ENCODE results near the gene UNC93A. TPM values are rescaled to one million over a fixed set of nuclear protein-coding genes. Genes with fewer than 3 reads are reported as not detected.

UNC93A gene
- polyA plus RNA-seq, 4 donors: 2.7 to 33.8 (median 18.0) TPM

GRCh38 chr6:167302074-167302473, 11.0 kb downstream of the UNC93A start:
- Histone ChIP-seq H3K4me1 (ENCODE audit: control insufficient read depth in 3 of 3, insufficient read depth in 2 of 3, low read depth in 1 of 3, low read length in 2 of 3) (no peaks in the 10 kb centered on the region), H3K27me3 (ENCODE audit: control insufficient read depth in 3 of 3, insufficient read depth in 3 of 3, low read length in 3 of 3) (no peaks in the 10 kb centered on the region), H3K27ac (ENCODE audit: low read depth in 1 of 3, low read length in 2 of 3) (no peak overlapping the region), H3K36me3 (ENCODE audit: control insufficient read depth in 3 of 3, insufficient read depth in 2 of 3, low read depth in 1 of 3, low read length in 3 of 3) (peaks cover 0 to 49% (median 0%) of the 10 kb centered on the region in 3 donors), H3K4me3 (ENCODE audit: low read depth in 1 of 3, low read length in 3 of 3) (no peak overlapping the region), H3K9me3 (ENCODE audit: control insufficient read depth in 2 of 2, insufficient read depth in 1 of 2, low read depth in 1 of 2, low read length in 1 of 2) (no peaks in the 10 kb centered on the region)
- DNase-seq (no peak), FAIRE-seq (no peak)
- 66 to 72% (median 69%) methylated on average over 9 of the region's 9 CpGs for WGBS, 3 donors

- Histone ChIP-seq H3K36me3 (ENCODE audit: control insufficient read depth in 3 of 3, insufficient read depth in 2 of 3, low read depth in 1 of 3, low read length in 3 of 3) (peaks cover 0 to 49% (median 0%) of the 10 kb centered on the region in 3 donors), H3K4me3 (ENCODE audit: low read depth in 1 of 3, low read length in 3 of 3) (no peak overlapping the region), H3K27ac (ENCODE audit: low read depth in 1 of 3, low read length in 2 of 3) (no peak overlapping the region), H3K9me3 (ENCODE audit: control insufficient read depth in 2 of 2, insufficient read depth in 1 of 2, low read depth in 1 of 2, low read length in 1 of 2) (no peaks in the 10 kb centered on the region), H3K27me3 (ENCODE audit: control insufficient read depth in 3 of 3, insufficient read depth in 3 of 3, low read length in 3 of 3) (no peaks in the 10 kb centered on the region), H3K4me1 (ENCODE audit: control insufficient read depth in 3 of 3, insufficient read depth in 2 of 3, low read depth in 1 of 3, low read length in 2 of 3) (no peaks in the 10 kb centered on the region)
- FAIRE-seq (no peak), DNase-seq (no peak)
- WGBS, 3 donors: 74 to 88% (median 84%) methylated on average over 13 of the region's 13 CpGs
Observed at GRCh38 chr6:167302796-167303195, 11.7 kb downstream of the UNC93A start.

- DNase-seq (no peak), FAIRE-seq (no peak)
- Histone ChIP-seq H3K4me1 (ENCODE audit: control insufficient read depth in 3 of 3, insufficient read depth in 2 of 3, low read depth in 1 of 3, low read length in 2 of 3) (peaks cover 0 to 10% (median 3%) of the 10 kb centered on the region in 3 donors), H3K9me3 (ENCODE audit: control insufficient read depth in 2 of 2, insufficient read depth in 1 of 2, low read depth in 1 of 2, low read length in 1 of 2) (no peaks in the 10 kb centered on the region), H3K27me3 (ENCODE audit: control insufficient read depth in 3 of 3, insufficient read depth in 3 of 3, low read length in 3 of 3) (no peaks in the 10 kb centered on the region), H3K36me3 (ENCODE audit: control insufficient read depth in 3 of 3, insufficient read depth in 2 of 3, low read depth in 1 of 3, low read length in 3 of 3) (peaks cover 0 to 47% (median 0%) of the 10 kb centered on the region in 3 donors), H3K4me3 (ENCODE audit: low read depth in 1 of 3, low read length in 3 of 3) (no peak overlapping the region), H3K27ac (ENCODE audit: low read depth in 1 of 3, low read length in 2 of 3) (no peak overlapping the region)
- WGBS, 3 donors: 84 to 91% (median 89%) methylated on average over 22 of the region's 22 CpGs
Observed at GRCh38 chr6:167303675-167304625, 12.8 kb downstream of the UNC93A start.

- Histone ChIP-seq H3K27ac (ENCODE audit: low read depth in 1 of 3, low read length in 2 of 3) (no peak overlapping the region), H3K9me3 (ENCODE audit: control insufficient read depth in 2 of 2, insufficient read depth in 1 of 2, low read depth in 1 of 2, low read length in 1 of 2) (no peaks in the 10 kb centered on the region), H3K27me3 (ENCODE audit: control insufficient read depth in 3 of 3, insufficient read depth in 3 of 3, low read length in 3 of 3) (no peaks in the 10 kb centered on the region), H3K36me3 (ENCODE audit: control insufficient read depth in 3 of 3, insufficient read depth in 2 of 3, low read depth in 1 of 3, low read length in 3 of 3) (peaks cover 0 to 38% (median 0%) of the 10 kb centered on the region in 3 donors), H3K4me1 (ENCODE audit: control insufficient read depth in 3 of 3, insufficient read depth in 2 of 3, low read depth in 1 of 3, low read length in 2 of 3) (peaks cover 0 to 17% (median 3%) of the 10 kb centered on the region in 3 donors), H3K4me3 (ENCODE audit: low read depth in 1 of 3, low read length in 3 of 3) (no peak overlapping the region)
- DNase-seq (no peak), FAIRE-seq (no peak)
- WGBS, 3 donors: 84 to 90% (median 84%) methylated on average over 2 of the region's 2 CpGs
Observed at GRCh38 chr6:167304912-167305311, 13.8 kb downstream of the UNC93A start.

GRCh38 chr6:167305796-167306195, 14.7 kb downstream of the UNC93A start:
- Histone ChIP-seq H3K36me3 (ENCODE audit: control insufficient read depth in 3 of 3, insufficient read depth in 2 of 3, low read depth in 1 of 3, low read length in 3 of 3) (peaks cover 0 to 32% (median 0%) of the 10 kb centered on the region in 3 donors), H3K9me3 (ENCODE audit: control insufficient read depth in 2 of 2, insufficient read depth in 1 of 2, low read depth in 1 of 2, low read length in 1 of 2) (no peaks in the 10 kb centered on the region), H3K27ac (ENCODE audit: low read depth in 1 of 3, low read length in 2 of 3) (no peak overlapping the region), H3K27me3 (ENCODE audit: control insufficient read depth in 3 of 3, insufficient read depth in 3 of 3, low read length in 3 of 3) (no peaks in the 10 kb centered on the region), H3K4me1 (ENCODE audit: control insufficient read depth in 3 of 3, insufficient read depth in 2 of 3, low read depth in 1 of 3, low read length in 2 of 3) (peaks cover 0 to 22% (median 3%) of the 10 kb centered on the region in 3 donors), H3K4me3 (ENCODE audit: low read depth in 1 of 3, low read length in 3 of 3) (no peak overlapping the region)
- FAIRE-seq (no peak), DNase-seq (no peak)
- 76 to 90% (median 84%) methylated on average over 18 of the region's 18 CpGs for WGBS, 3 donors

GRCh38 chr6:167306401-167306998, 15.4 kb downstream of the UNC93A start:
- Histone ChIP-seq H3K4me1 (ENCODE audit: control insufficient read depth in 3 of 3, insufficient read depth in 2 of 3, low read depth in 1 of 3, low read length in 2 of 3) (peaks cover 0 to 22% (median 3%) of the 10 kb centered on the region in 3 donors), H3K27ac (ENCODE audit: low read depth in 1 of 3, low read length in 2 of 3) (no peak overlapping the region), H3K27me3 (ENCODE audit: control insufficient read depth in 3 of 3, insufficient read depth in 3 of 3, low read length in 3 of 3) (no peaks in the 10 kb centered on the region), H3K4me3 (ENCODE audit: low read depth in 1 of 3, low read length in 3 of 3) (no peak overlapping the region), H3K9me3 (ENCODE audit: control insufficient read depth in 2 of 2, insufficient read depth in 1 of 2, low read depth in 1 of 2, low read length in 1 of 2) (no peaks in the 10 kb centered on the region), H3K36me3 (ENCODE audit: control insufficient read depth in 3 of 3, insufficient read depth in 2 of 3, low read depth in 1 of 3, low read length in 3 of 3) (peaks cover 0 to 30% (median 0%) of the 10 kb centered on the region in 3 donors)
- FAIRE-seq (no peak), DNase-seq (peak in 1 of 2 donors; percentile 28)
- 79 to 84% (median 82%) methylated on average over 15 of the region's 15 CpGs for WGBS, 3 donors

- FAIRE-seq (no peak), DNase-seq (no peak)
- Histone ChIP-seq H3K4me1 (ENCODE audit: control insufficient read depth in 3 of 3, insufficient read depth in 2 of 3, low read depth in 1 of 3, low read length in 2 of 3) (peaks cover 0 to 22% (median 3%) of the 10 kb centered on the region in 3 donors), H3K27ac (ENCODE audit: low read depth in 1 of 3, low read length in 2 of 3) (no peak overlapping the region), H3K36me3 (ENCODE audit: control insufficient read depth in 3 of 3, insufficient read depth in 2 of 3, low read depth in 1 of 3, low read length in 3 of 3) (peaks cover 0 to 30% (median 0%) of the 10 kb centered on the region in 3 donors), H3K4me3 (ENCODE audit: low read depth in 1 of 3, low read length in 3 of 3) (no peak overlapping the region), H3K9me3 (ENCODE audit: control insufficient read depth in 2 of 2, insufficient read depth in 1 of 2, low read depth in 1 of 2, low read length in 1 of 2) (no peaks in the 10 kb centered on the region), H3K27me3 (ENCODE audit: control insufficient read depth in 3 of 3, insufficient read depth in 3 of 3, low read length in 3 of 3) (no peaks in the 10 kb centered on the region)
- WGBS, 3 donors: 79 to 87% (median 81%) methylated on average over 20 of the region's 20 CpGs
Observed at GRCh38 chr6:167307342-167307955, 16.3 kb downstream of the UNC93A start.

GRCh38 chr6:167308207-167308606, 17.1 kb downstream of the UNC93A start:
- H3K27ac ChIP-seq (ENCODE audit: low read depth in 1 of 3, low read length in 2 of 3): peak overlapping the region in 2 of 3 donors; percentile 39
- WGBS, 3 donors: 70 to 88% (median 88%) methylated on average over 5 of the region's 5 CpGs
- FAIRE-seq: no peak
- peaks cover 0 to 22% (median 3%) of the 10 kb centered on the region in 3 donors for H3K4me1 ChIP-seq (ENCODE audit: control insufficient read depth in 3 of 3, insufficient read depth in 2 of 3, low read depth in 1 of 3, low read length in 2 of 3)
- DNase-seq: no peak
- no peaks in the 10 kb centered on the region for H3K9me3 ChIP-seq (ENCODE audit: control insufficient read depth in 2 of 2, insufficient read depth in 1 of 2, low read depth in 1 of 2, low read length in 1 of 2)
- peaks cover 0 to 1% (median 0%) of the 10 kb centered on the region in 3 donors for H3K27me3 ChIP-seq (ENCODE audit: control insufficient read depth in 3 of 3, insufficient read depth in 3 of 3, low read length in 3 of 3)
- H3K4me3 ChIP-seq (ENCODE audit: low read depth in 1 of 3, low read length in 3 of 3): no peak overlapping the region
- peaks cover 0 to 32% (median 0%) of the 10 kb centered on the region in 3 donors for H3K36me3 ChIP-seq (ENCODE audit: control insufficient read depth in 3 of 3, insufficient read depth in 2 of 3, low read depth in 1 of 3, low read length in 3 of 3)
